SK-N-SH (cell line): ENCODE data around the gene DMGDH.

Experiments used
- CHD2 ChIP-seq: fragments of 150-350 bp; IDR thresholded peaks from 2 replicates; pipeline ENCODE4 v1.6.1; 2018; ENCODE audit warnings: low read length; ENCODE audit not compliant: partially characterized antibody
- CTCF ChIP-seq: fragments of 200-600 bp; sonication (generic); IDR thresholded peaks from 2 replicates; pipeline ENCODE4 v1.6.1; 2017; ENCODE audit warnings: antibody characterized with exemption, mild to moderate bottlenecking, moderate library complexity
- EZH2phosphoT487 ChIP-seq: fragments of 200-600 bp; sonication (generic); IDR thresholded peaks from 2 replicates; pipeline ENCODE4 v1.6.1; 2017; ENCODE audit warnings: low read depth, mixed run types, mild to moderate bottlenecking, antibody characterized with exemption, moderate library complexity, borderline replicate concordance
- FOXJ3 ChIP-seq: sonication (generic); formaldehyde crosslinking; IDR thresholded peaks from 2 replicates; pipeline ENCODE4 v1.5.1; 2020; ENCODE audit warnings: mild to moderate bottlenecking, missing genetic modification reagents
- IRF3 ChIP-seq: fragments of 150-350 bp; IDR thresholded peaks from 2 replicates; pipeline ENCODE4 v1.6.1; 2016; ENCODE audit warnings: mild to moderate bottlenecking, low read depth, low read length
- JUND ChIP-seq: IDR thresholded peaks from 2 replicates; pipeline ENCODE4 v1.4.0; 2012
- MAX ChIP-seq: IDR thresholded peaks from 2 replicates; pipeline ENCODE4 v1.4.0; 2012; ENCODE audit warnings: low read depth
- NFIC ChIP-seq: IDR thresholded peaks from 2 replicates; pipeline ENCODE4 v1.4.0; 2012; ENCODE audit warnings: borderline replicate concordance
- NRF1 ChIP-seq: IDR thresholded peaks from 2 replicates; pipeline ENCODE4 v1.6.1; 2012; ENCODE audit warnings: low read depth, mild to moderate bottlenecking, low read length
- PBX3 ChIP-seq: IDR thresholded peaks from 2 replicates; pipeline ENCODE4; 2012
- POLR2AphosphoS5 ChIP-seq: IDR thresholded peaks from 2 replicates; pipeline ENCODE4 v1.6.1; 2012; ENCODE audit warnings: low read depth, low read length
- RFX5 ChIP-seq: IDR thresholded peaks from 2 replicates; pipeline ENCODE4 v1.6.1; 2012; ENCODE audit warnings: mild to moderate bottlenecking, improper control_type of control experiment, low read length
- TAF1 ChIP-seq: IDR thresholded peaks from 2 replicates; pipeline ENCODE4 v1.6.1; 2012; ENCODE audit warnings: low read depth, mild to moderate bottlenecking, low read length, moderate library complexity, borderline replicate concordance
- TEAD4 ChIP-seq: IDR thresholded peaks from 2 replicates; pipeline ENCODE4 v1.4.0; 2012; ENCODE audit warnings: mild to moderate bottlenecking, borderline replicate concordance; ENCODE audit not compliant: insufficient read depth

GRCh38 chr5:79062436-79062835 is 7.0 kb downstream of the DMGDH start:
- TF ChIP-seq TAF1 (no peak), RFX5 (no peak), CTCF (no peak), FOXJ3 (no peak), POLR2AphosphoS5 (no peak), NRF1 (no peak), IRF3 (no peak), PBX3 (no peak), MAX (no peak), CHD2 (no peak), EZH2phosphoT487 (no peak), JUND (no peak), TEAD4 (no peak), NFIC (no peak)
